ENCODE measurements around the gene ZC2HC1B.

DNA sequence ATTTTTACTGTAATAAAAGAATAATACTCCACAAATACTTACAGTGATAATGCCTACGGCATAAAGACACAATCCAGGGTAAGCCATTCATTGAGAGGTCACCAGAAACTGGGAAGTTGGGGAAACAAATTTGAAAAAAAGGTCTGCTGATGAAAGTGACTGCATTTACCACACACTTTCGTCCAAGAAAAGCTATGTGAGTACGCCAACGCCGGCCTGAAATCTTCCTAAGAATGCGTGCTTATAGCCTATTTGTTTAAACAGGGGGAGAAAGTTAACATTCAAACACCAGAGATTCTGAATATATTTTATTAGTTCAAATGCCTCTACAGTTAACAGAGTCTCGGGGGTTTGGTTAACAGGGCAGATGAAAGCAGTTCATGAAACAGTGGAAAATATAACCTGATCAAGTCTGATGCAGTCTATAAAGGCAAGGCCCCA, 21.8 kb upstream of the ZC2HC1B start:
- TF ChIP-seq ZNF274 (IDR thresholded peaks at IDR 0.05; ENCODE audit: low read depth, low read length) (no peak), YY1 (IDR thresholded peaks at IDR 0.05; ENCODE audit: insufficient read depth, insufficient read length) (no peak)
